ENCODE data around the gene BUD31.
"Not testable (repeated sequence)": the region's sequence is repeated elsewhere in the genome, so short reads cannot be mapped to it uniquely, and the experiment has no call there.

BUD31 gene

DNA sequence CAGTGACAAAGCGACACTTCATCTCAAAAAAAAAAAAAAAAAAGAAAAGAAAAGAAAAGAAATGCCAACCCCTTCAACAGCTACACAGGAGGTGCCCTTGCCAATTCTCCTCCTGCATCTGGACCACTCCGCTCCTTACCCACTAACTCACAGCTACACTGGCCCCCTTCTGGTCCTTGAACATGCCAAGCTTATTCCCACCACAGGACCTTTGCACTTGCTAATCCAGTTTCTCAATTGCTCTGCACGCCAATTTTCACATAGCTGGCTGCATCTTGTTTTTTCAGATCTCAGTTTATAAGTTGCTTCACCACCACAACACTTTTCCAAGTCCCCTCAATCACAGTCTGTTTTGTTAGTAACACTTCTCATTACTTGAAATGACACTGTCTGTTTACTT, 5.9 kb upstream of the BUD31 start:
- no peak for DNase-seq

DNA sequence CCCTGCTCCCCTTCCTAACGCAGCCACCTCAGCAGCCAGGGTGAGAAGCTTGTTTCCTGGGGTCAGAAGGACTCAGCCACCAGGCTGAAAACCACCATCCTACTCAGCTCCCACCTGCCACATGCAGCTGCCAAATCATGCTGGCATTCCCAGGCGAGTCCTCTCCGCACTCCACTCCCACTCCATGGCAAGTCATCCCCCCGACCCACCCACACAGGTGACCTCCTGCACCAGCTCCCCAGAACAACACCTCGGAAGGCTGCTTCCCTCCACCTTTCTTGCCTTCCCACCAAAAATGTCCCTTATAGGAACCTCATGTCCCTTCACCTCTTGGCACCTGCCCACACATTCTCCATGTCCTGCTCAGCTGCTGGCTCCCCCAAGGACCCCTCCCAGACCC, 5.0 kb upstream of the BUD31 start:
- DNase-seq: no peak

DNA sequence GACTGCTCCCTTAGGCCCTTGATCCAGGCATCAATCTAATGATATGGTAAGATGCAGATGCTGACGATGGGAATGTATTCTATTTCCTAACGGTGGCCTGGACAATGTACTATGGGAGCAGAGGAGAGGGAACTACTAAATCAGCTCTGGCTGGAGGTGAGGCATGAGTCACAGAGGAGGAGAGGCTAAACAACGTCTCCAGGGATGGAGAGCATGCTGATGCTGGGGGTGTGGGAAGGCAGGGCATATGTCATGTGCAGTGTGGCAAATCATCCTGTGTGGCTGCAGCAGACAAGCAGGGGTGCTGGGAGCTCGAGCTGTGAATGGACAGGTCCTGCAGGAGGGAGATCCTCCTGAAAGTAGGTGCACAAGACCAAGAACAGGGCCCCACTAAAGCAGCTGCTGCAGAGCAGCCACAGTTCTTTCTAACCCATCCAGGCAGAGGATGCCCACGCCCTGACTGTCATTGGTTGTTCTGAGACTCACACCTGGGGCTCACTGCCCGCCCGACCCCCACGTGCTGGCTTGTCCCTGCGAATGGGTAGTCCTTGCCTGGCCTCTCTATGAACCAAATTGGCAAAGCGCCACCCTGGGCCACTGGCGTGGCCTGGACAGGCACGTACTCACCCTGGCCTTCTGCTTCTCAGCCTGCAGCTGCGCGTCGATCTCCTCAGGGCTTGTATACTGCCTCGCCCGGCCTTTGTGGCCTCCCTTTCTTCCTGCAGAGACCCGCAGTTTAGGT, 4.4 kb upstream of the BUD31 start:
- no peak for DNase-seq

DNA sequence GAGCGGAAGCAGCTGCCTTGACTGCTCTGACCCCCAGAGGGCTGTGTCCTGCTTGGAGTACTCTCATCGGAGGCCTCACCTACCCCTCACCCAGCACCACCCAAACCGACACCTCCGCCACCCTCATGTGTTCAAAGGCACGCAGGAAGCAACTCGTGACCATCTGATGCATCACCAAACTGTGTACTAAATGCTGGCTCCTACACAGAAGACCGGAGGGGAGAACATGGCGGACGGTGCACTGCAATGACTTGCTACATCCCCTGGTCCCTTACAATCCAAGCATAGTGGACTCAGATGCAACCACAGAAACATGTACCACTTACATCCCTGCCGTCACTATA, 3.8 kb upstream of the BUD31 start:
- no peak for DNase-seq

DNA sequence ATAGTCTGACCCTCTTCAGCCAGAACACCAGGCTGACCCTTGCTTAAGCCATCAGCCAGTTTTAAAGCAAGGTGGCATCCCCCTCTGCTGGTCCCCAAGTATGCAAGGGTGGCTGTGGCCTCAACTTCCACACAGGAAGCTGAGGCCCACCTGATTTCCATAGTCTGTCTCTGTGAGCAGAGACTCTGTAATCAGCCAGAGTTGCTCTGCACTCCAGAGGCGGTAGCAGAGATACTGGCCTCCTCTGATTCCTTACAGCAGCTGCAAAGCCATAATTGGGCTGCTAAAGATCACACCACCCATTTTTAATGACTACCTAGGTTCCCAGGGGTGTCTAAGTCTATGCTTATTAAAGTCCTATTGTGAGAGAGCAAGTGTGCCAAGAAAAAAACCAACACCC, 2.2 kb upstream of the BUD31 start:
- no peak for DNase-seq

DNA sequence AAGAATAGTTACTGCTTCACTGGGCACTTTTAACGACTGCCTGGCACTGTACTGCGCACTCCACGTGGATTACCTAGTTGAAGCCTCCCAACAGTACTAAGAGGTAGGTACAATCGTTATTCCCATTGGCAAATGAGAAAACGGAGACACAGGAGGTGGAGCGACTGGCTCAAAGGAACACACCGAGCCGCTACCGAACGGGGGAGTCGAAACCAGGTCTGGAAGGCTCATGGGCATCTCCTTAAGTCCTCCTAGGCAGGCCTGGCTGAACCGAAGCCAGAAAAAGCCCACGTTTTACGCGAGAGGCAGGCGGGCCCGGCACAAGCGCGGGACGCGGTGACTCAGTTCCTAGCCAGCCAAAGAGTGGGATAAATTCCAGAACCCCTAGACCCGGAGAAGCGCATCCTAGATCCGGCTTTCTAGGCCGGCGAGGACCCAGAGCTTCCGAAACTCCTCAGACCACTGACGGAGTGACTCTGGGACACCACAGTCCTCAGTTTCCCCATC, 844 bp upstream of the BUD31 start:
- DNase-seq: peak; percentile 75

DNA sequence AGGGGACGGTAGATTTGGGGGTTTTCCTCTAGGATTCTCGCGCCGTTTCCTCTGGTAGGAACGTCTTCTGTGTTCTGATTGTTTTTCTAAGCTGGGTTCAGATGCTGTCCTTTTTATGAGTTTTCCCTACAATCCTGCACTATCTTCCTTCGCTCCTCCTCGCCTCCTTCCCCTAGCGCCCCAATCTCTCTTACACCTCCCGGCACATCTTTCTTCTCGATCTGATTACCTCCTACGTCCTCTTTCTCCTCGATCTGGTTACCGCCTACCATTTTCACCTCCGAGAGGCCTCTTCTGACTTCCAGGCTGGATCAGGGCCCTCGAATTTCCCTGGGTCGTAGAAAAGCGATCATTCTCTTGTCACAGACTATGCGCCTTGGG, 413 bp downstream of the BUD31 start:
- DNase-seq: no peak

DNA sequence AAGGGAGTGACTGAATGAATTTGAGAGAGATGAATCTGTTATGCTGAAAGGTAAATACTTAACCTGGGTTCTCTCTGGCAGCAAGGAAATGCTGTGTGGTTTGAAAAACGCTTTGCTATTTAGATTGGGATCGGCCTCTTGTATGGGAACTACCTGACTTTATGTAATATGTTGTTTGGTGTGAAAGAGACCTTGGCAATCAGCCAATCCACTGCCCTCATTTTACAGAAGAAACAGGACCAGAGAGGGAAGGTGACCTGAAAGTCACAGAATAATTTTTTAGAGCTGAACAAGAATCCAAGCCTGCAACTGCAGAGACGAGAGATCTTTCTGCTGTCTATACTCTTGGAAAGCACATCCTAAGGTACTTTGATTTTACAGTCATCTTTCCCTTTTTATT, 1.0 kb downstream of the BUD31 start:
- no peak for DNase-seq

DNA sequence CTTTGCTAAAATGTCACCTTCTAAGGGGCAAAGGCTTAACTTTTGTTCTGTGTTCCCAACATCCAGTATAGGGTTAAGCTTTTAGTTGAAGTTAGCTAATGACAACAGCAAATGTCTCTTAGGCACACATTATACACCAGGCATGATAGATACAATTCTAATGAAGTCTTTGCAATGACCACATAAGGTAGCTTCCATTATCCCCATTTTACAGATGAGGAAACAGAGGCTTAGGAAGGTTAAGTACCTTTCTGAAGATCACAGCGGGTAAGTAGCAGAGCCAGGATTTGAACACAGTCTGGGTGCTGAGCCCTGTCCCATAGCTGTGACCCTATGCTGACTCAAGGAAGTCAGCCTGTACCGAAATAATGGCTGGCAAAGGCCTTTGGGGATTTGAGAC, 1.9 kb downstream of the BUD31 start:
- DNase-seq: no peak

DNA sequence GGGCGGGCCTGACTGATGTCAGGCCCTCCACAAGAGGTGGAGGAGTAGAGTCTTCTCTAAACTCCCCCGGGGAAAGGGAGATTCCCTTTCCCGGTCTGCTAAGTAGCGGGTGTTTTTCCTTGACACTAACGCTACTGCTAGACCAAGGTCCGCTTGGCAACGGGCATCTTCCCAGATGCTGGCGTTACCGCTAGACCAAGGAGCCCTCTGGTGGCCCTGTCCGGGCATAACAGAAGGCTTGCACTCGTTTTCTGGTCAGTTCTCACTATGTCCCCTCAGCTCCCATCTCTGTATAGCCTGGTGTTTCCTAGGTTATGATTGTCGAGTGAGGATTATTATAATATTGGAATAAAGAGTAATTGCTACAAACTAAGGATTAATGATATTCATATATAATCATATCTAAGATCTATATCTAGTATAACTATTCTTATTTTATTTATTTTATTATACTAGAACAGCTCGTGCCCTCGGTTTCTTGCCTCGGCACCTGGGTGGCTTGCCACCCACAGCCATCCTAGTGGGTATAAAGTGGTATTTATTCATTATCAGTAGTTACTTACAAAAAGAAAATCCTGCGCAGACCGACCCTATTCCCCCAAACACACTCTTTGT, 6.9 kb downstream of the BUD31 start:
- peak; percentile 36 for DNase-seq

DNA sequence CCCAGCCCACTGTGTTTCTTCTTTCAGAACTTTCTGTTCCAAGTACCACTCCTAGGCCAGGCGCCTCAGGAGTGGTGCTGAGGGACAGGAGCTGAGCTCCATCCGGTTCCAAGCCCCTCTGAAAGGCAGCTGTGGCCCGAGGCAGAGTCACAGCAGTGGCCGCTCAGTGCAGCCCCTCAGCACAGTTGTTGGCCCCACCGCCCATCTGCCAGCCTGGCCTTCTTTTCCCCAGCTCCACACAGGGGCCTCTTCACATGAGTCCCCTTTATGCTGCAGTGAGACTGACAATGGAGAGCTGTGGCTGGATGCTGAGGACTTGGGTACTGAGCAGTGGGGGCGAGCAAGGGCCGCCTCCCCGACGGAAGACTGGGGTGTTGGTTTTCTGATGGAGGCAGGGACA, 9.5 kb downstream of the BUD31 start:
- no peak for DNase-seq

DNA sequence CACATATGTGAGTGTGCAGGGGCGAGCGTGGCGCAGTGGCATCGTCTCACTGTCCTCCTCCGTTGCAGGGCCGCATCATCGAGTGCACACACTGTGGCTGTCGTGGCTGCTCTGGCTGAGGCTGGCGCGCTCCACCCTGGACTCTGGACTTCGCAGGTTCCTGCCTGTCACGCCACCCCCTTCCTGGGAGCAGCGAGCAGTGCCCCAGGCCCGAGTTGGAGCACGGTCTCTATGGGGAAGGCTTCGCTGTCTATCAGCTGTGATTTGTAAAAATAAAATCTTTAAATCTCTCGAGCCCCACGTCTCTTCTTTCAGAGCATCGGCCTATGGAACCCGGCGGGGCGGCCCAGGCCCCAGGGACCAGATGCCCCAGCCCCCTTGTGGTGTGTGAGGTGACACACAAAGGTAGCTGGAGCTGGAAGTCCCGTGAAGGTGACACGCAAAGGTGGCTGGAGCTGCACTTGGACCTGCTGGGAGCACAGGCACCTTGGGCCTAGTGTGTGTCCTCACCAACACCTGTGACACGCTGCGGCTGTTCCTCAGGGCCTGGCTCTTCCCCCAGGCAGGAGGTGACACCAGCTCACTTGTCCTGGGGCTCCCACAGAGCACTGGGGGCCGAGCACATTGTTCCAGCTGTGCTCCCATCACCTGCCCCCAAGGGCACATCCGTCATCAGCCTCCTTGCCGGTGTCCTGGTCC, 10.7 kb downstream of the BUD31 start:
- DNase-seq: no peak

DNA sequence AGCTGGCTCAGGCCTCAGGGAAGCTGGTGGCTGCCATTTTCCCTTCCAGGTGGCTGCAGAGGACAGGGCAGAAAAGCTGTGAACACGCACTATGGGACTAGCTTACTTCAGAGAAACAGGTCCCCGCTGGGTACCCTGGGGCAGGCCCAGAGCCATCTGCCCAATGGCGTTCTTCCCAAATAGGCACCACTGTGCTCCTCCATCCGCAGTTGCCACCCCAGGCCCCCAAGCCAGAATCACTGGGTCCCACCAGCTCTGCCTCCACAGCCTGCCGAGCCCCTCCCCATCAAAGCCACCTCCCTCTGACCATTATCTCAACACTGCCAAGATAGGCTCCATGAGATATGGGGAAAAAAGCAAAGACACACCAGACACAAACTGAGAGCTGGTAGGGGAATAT, 11.4 kb downstream of the BUD31 start:
- DNase-seq: no peak

DNA sequence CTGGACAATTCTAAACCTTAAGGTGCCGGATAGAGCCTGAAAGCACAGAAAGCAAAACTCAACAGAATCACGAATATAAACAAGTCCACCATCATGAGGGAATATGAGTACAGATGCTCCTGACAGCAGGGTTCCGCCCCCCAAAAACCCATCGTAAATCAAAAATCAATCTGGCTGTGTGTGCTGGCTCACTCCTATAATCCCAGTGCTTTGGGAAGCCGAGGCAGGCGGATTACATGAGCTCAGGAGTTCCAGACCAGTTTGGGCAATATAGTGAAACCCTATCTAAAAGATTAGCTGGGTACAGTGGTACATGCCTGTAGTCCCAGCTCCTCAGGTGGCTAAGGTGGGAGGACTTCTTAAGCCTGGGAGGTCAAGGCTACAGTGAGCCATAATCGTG, 12.2 kb downstream of the BUD31 start:
- no peak for DNase-seq

DNA sequence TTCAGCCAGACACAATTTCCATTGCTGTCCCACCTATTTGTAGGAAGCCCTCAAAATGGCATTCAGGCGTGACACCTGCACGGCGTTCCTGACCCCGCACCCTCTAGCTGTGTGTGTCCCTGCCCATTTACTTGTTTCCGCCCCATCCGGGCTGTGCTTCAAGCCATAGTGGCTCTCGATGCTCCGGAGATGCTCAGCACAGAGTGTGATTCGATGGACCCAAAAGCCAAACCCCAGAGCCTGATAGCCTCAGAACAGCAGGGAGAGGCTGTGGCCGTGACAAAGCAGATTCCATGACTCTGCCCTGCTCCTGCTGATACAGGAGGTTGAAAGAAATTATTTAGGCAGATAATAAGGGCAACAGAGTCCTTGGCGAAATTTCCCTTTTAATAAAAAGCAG, 13.4 kb downstream of the BUD31 start:
- DNase-seq: no peak

DNA sequence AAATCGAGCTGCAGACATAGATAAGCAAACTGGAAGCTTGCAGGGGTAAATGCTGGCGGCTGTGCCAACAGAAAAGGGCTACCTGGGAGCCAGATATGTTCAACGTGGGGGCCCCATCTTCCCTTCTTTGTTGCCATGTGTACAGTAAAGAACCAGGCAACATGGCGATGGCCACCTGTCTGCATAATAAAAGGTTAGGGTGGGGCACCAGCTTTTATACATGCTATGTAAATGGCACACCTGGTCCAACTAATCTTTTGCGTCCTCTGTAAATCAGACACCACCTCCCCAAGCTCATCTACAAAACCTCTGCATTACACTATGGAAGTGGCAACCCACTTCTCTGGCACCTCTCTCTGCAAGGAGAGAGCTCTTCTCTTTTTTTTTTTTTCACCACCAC, 13.9 kb downstream of the BUD31 start:
- no peak for DNase-seq

DNA sequence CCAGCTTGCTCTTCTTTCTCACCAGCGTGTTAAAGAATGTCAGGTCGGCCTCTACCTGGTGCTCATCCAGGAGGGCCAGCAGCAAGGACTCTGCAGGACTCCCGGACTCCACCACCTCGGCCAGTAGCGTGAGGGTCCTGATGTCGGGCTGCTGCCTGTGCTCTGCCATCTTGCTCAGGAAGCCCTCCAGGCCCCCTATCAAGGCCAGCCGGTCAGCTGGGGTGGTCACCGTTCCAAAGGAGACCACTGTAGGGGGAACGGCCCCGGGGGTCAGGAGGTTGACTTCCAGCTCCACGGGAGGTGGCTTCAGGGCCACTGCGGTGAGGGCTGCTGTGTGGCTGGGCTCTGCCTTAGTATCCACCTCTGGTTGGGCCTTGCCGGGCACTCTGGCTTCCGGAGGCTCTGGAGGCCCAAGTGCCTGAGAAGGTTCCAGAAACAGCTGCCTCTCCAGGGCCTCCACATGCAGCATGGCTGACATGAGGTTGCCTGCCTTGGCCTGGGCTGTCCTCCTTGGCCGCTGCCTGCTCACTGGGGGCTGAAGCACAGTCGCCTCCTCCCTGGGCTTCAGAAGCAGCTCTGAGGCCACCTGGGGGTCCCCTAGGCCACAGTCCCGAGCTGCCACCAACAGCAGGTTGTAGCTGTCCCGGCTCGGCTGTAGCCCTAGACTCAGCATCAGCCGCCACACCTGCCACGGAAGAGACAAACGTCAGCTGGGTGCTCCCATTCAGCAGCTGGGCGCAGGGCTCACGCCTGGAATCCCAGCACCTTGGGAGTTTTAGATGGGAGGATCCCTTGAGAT, 16.4 kb downstream of the BUD31 start:
- DNase-seq: no peak

DNA sequence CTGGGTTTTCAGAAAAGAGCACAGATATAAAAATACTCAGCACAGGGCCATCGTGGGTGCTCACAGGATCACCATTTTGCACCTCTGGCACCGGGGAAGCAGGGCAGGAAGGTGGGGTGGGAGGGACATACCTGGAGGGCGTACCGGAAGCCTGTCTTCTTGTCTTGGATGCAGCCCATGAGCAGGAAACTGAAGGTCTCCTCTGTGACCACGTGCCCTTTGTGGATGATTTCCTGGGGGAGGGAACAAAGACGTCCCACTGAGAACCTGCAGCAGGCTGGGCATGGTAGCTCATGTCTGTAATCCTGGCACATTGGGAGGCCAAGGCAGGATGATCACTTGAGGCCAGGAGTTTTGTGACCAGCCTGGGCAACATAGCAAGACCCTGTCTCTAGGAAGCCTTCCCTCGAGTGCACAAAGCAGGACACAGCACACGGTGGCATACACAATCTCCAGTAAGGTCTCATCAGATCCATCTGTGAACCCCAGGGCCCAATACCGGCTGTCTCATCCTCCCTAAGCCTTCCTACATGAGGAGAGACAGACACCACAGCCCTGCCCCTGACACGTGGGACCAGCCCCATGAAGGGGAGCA, 20.3 kb downstream of the BUD31 start:
- DNase-seq: no peak

DNA sequence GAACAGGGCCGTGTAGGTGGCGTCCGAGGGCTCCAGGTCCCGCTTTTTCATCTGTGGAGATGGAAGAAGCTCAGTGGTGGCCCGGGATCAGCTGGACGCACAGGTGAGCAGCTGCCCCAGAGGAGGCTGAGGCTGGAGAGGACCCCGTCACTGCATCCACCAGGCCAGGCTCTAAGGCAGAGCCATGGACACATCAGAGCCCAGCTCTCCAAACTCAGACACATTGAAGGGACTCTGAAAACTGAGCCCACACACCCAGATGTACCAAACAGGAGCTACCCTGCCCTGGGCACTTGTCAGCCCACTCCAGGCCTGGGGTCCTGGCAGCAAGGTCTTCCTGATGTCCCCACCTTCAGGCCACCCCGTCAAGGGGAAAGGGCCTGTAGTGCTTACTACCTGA, 21.0 kb downstream of the BUD31 start:
- DNase-seq: no peak

DNA sequence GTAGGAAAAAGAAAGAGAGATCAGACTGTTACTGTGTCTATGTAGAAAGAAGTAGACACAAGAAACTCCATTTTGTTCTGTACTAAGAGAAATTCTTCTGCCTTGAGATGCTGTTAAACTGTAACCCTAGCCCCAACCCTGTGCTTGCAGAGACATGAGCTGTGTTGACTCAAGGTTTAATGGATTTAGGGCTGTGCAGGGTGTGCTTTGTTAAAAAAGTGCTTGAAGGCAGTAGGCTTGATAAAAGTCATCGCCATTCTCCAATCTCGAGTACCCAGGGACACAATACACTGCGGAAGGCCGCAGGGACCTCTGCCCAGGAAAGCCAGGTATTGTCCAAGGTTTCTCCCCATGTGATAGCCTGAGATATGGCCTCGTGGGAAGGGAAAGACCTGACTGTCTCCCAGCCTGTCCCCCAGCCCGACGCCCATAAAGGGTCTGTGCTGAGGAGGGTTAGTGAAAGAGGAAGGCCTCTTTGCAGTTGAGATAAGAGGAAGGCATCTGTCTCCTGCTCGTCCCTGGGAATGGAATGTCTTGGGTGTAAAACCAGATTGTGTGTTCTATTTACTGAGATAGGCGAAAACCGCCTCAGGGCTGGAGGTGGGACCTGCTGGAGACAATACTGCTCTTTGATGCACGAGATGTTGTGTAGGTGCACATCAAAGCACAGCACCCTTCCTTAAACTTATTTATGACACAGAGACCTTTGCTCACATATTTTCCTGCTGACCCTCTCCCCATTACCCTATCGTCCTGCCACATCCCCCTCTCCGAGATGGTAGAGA, 23.2 kb downstream of the BUD31 start:
- DNase-seq: not testable (repeated sequence)

DNA sequence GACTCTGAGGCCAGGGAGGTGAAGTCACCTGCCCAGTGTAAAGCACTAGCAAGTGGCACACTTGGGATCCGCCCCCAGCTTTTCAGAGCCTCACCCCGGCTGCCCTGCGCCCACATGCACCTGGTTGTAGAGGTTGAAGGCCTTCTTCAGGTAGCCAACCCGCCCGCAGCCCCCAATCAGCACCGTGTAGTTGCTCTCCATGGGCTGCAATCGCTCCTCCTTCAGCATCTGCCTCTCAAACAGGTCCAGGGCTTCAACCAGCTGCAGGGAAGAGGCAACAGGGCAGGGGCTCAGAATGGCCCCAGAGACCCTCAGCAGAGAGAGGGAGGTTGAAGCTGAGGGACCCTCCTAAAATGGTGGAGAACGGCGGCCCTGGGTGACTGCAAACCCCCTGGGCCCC, 24.4 kb downstream of the BUD31 start:
- DNase-seq: no peak

DNA sequence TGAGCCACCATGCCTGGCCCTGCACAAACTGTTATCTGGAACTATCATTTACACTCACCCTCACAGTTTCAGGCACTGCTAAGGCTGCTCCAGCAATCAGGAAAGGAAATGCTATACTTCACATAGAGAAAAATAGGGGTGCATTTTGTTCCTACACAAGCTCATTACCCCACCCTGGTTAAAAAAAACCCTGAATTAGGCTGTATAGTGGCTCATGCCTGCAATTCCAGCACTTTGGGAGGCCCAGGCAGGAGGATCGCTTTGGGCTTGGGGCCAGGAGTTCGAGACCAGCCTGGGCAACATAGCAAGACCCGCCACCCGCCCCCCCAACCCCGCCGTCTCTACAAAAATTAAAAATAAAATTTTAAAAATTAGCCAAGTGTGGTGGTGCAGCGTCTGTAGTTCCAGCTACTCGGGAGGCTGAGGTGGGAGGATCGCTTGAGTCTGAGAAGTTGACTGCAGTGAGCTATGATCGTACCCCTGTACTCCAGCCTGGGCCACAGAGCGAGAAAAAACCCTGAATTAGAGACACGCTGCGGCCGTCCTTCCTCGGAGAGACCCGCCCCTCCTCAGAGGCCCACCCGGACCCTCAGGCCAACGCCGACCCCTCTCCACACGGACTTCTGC, 29.3 kb downstream of the BUD31 start:
- no peak for DNase-seq

All from fibroblast of skin of right quadriceps (primary cell).